Immature natural killer cell (primary cell): Measurements from ENCODE around the gene ADAM12. TPM values are rescaled to one million over a fixed set of nuclear protein-coding genes. Genes with fewer than 3 reads are reported as not detected.
A peak's percentile ranks its signal among the peaks of the same experiment; 100 is the strongest.
"Not testable (repeated sequence)": the region's sequence is repeated elsewhere in the genome, so short reads cannot be mapped to it uniquely, and the experiment has no call there.

Experiments
- DNase-seq, 3 donors: peaks; one replicate each; pipeline ENCODE4 v3.0.0; 2022; ENCODE audit warnings: mixed read lengths in 1 of 3
- H3K27ac Mint-ChIP-seq, 6 donors: one replicate each; pipeline ENCODE4 v1.8.0; 2020; ENCODE audit warnings: mixed read lengths in 6 of 6, mild to moderate bottlenecking in 5 of 6, inconsistent platforms in 4 of 6, moderate library complexity in 3 of 6
- H3K27me3 Mint-ChIP-seq, 3 donors: one replicate each; pipeline ENCODE4 v1.8.0; 2020 to 2021; ENCODE audit warnings: low read depth in 3 of 3, mild to moderate bottlenecking in 3 of 3, mixed read lengths in 3 of 3, moderate library complexity in 3 of 3, inconsistent platforms in 1 of 3
- H3K36me3 Mint-ChIP-seq, 3 donors: one replicate each; pipeline ENCODE4 v1.8.0; 2020; ENCODE audit warnings: mixed read lengths in 3 of 3, inconsistent platforms in 2 of 3, mild to moderate bottlenecking in 2 of 3
- H3K4me1 Mint-ChIP-seq, 2 donors: one replicate each; pipeline ENCODE4 v1.8.0; 2020; ENCODE audit warnings: inconsistent platforms in 2 of 2, mild to moderate bottlenecking in 2 of 2, mixed read lengths in 2 of 2, moderate library complexity in 1 of 2
- H3K4me3 Mint-ChIP-seq, 5 donors: one replicate each; pipeline ENCODE4 v1.8.0; 2020; ENCODE audit warnings: mild to moderate bottlenecking in 5 of 5, mixed read lengths in 5 of 5, inconsistent platforms in 3 of 5, moderate library complexity in 3 of 5
- H3K9me3 Mint-ChIP-seq, 6 donors: one replicate each; pipeline ENCODE4 v1.8.0; 2020; ENCODE audit warnings: mild to moderate bottlenecking in 6 of 6, mixed read lengths in 6 of 6, inconsistent platforms in 4 of 6, moderate library complexity in 3 of 6
- polyA plus RNA-seq, 3 donors: library from polyadenylated mRNA; unstranded; fragments of 300-500 nt; fragmentation: Illumina TruSeq; gene quantifications; one replicate each; pipeline ENCODE4 v1.2.3, GENCODE V29; 2021

The ADAM12 gene
- polyA plus RNA-seq, 3 donors from 2014 or later: 0.07 to 0.11 TPM; not detected in 1

GRCh38 chr10:126250045-126250444 is 138.2 kb downstream of the ADAM12 start:
- no peaks in the 10 kb centered on the region for H3K36me3 Mint-ChIP-seq
- no peak overlapping the region for H3K4me3 Mint-ChIP-seq
- H3K9me3 Mint-ChIP-seq: no peaks in the 10 kb centered on the region
- H3K27ac Mint-ChIP-seq: no peak overlapping the region
- H3K4me1 Mint-ChIP-seq: no peaks in the 10 kb centered on the region
- no peak for DNase-seq
- H3K27me3 Mint-ChIP-seq: peaks cover 0 to 5% (median 3%) of the 10 kb centered on the region in 3 donors

GRCh38 chr10:126247446-126247975 is 140.8 kb downstream of the ADAM12 start:
- peaks cover 0 to 5% (median 0%) of the 10 kb centered on the region in 3 donors for H3K27me3 Mint-ChIP-seq
- no peaks in the 10 kb centered on the region for H3K9me3 Mint-ChIP-seq
- no peak overlapping the region for H3K4me3 Mint-ChIP-seq
- H3K4me1 Mint-ChIP-seq: no peaks in the 10 kb centered on the region
- no peaks in the 10 kb centered on the region for H3K36me3 Mint-ChIP-seq
- DNase-seq: no peak
- H3K27ac Mint-ChIP-seq: no peak overlapping the region

- not testable (repeated sequence) for H3K27me3 Mint-ChIP-seq, H3K4me1 Mint-ChIP-seq, H3K27ac Mint-ChIP-seq, DNase-seq, H3K4me3 Mint-ChIP-seq, H3K36me3 Mint-ChIP-seq, H3K9me3 Mint-ChIP-seq
These were observed 141.9 kb downstream of the ADAM12 start for GRCh38 chr10:126246396-126246795.

- Mint-ChIP-seq H3K27ac (no peak overlapping the region), H3K27me3 (peaks cover 0 to 2% (median 0%) of the 10 kb centered on the region in 3 donors), H3K36me3 (no peaks in the 10 kb centered on the region), H3K9me3 (no peaks in the 10 kb centered on the region), H3K4me3 (no peak overlapping the region), H3K4me1 (no peaks in the 10 kb centered on the region)
- no peak for DNase-seq
These were observed 142.8 kb downstream of the ADAM12 start for GRCh38 chr10:126245501-126245900.

GRCh38 chr10:126243971-126244370 is 144.3 kb downstream of the ADAM12 start:
- Mint-ChIP-seq H3K36me3 (no peaks in the 10 kb centered on the region), H3K27me3 (peaks cover 0 to 5% (median 2%) of the 10 kb centered on the region in 3 donors), H3K4me3 (no peak overlapping the region), H3K4me1 (no peaks in the 10 kb centered on the region), H3K9me3 (no peaks in the 10 kb centered on the region), H3K27ac (no peak overlapping the region)
- no peak for DNase-seq

GRCh38 chr10:126243306-126243705 is 145.0 kb downstream of the ADAM12 start:
- Mint-ChIP-seq H3K36me3 (no peaks in the 10 kb centered on the region), H3K27me3 (peaks cover 0 to 5% (median 2%) of the 10 kb centered on the region in 3 donors), H3K4me1 (no peaks in the 10 kb centered on the region), H3K4me3 (no peak overlapping the region), H3K27ac (no peak overlapping the region), H3K9me3 (no peaks in the 10 kb centered on the region)
- DNase-seq: no peak

GRCh38 chr10:126242397-126243260 is 145.6 kb downstream of the ADAM12 start:
- Mint-ChIP-seq H3K27ac (no peak overlapping the region), H3K9me3 (no peaks in the 10 kb centered on the region), H3K36me3 (no peaks in the 10 kb centered on the region), H3K4me1 (no peaks in the 10 kb centered on the region), H3K4me3 (no peak overlapping the region), H3K27me3 (peaks cover 0 to 5% (median 2%) of the 10 kb centered on the region in 3 donors)
- no peak for DNase-seq

GRCh38 chr10:126240483-126240882 is 147.8 kb downstream of the ADAM12 start:
- DNase-seq: no peak
- no peaks in the 10 kb centered on the region for H3K9me3 Mint-ChIP-seq
- no peak overlapping the region for H3K27ac Mint-ChIP-seq
- no peak overlapping the region for H3K4me3 Mint-ChIP-seq
- no peaks in the 10 kb centered on the region for H3K36me3 Mint-ChIP-seq
- peaks cover 0 to 5% (median 2%) of the 10 kb centered on the region in 3 donors for H3K27me3 Mint-ChIP-seq
- H3K4me1 Mint-ChIP-seq: no peaks in the 10 kb centered on the region

GRCh38 chr10:126239844-126240243 is 148.4 kb downstream of the ADAM12 start:
- H3K27ac Mint-ChIP-seq: no peak overlapping the region
- no peaks in the 10 kb centered on the region for H3K9me3 Mint-ChIP-seq
- H3K36me3 Mint-ChIP-seq: no peaks in the 10 kb centered on the region
- no peak for DNase-seq
- peaks cover 0 to 5% (median 2%) of the 10 kb centered on the region in 3 donors for H3K27me3 Mint-ChIP-seq
- no peaks in the 10 kb centered on the region for H3K4me1 Mint-ChIP-seq
- H3K4me3 Mint-ChIP-seq: no peak overlapping the region

GRCh38 chr10:126235979-126236851 is 152.1 kb downstream of the ADAM12 start:
- H3K4me3 Mint-ChIP-seq: no peak overlapping the region

GRCh38 chr10:126235091-126235978 is 152.9 kb downstream of the ADAM12 start:
- Mint-ChIP-seq H3K27me3 (peaks cover 1 to 8% (median 2%) of the 10 kb centered on the region in 3 donors), H3K4me1 (no peaks in the 10 kb centered on the region), H3K27ac (peak overlapping the region in 1 of 6 donors; percentile 59)

More at GRCh38 chr10:126235979-126236851, 152.1 kb downstream of the ADAM12 start:
- no peak overlapping the region for H3K27ac Mint-ChIP-seq
- H3K4me1 Mint-ChIP-seq: no peaks in the 10 kb centered on the region
- H3K9me3 Mint-ChIP-seq: peaks cover 0 to 2% (median 0%) of the 10 kb centered on the region in 6 donors
- no peak for DNase-seq
- H3K27me3 Mint-ChIP-seq: peaks cover 1 to 8% (median 2%) of the 10 kb centered on the region in 3 donors
- H3K36me3 Mint-ChIP-seq: no peaks in the 10 kb centered on the region

GRCh38 chr10:126234630-126235029 is 153.6 kb downstream of the ADAM12 start:
- Mint-ChIP-seq H3K27ac (no peak overlapping the region), H3K36me3 (no peaks in the 10 kb centered on the region), H3K27me3 (peaks cover 1 to 4% (median 2%) of the 10 kb centered on the region in 3 donors), H3K4me3 (no peak overlapping the region), H3K4me1 (no peaks in the 10 kb centered on the region), H3K9me3 (peaks cover 0 to 2% (median 0%) of the 10 kb centered on the region in 6 donors)
- DNase-seq: no peak

More at GRCh38 chr10:126235091-126235978, 152.9 kb downstream of the ADAM12 start:
- no peaks in the 10 kb centered on the region for H3K36me3 Mint-ChIP-seq
- DNase-seq: no peak
- H3K9me3 Mint-ChIP-seq: peaks cover 0 to 2% (median 0%) of the 10 kb centered on the region in 6 donors
- no peak overlapping the region for H3K4me3 Mint-ChIP-seq
